GM18505 (cell line): ENCODE measurements around the gene LEP.

Source experiments
- ATAC-seq: cut with Tn5 transposase; IDR thresholded peaks from one replicate; pipeline ENCODE4 v1.9.1; 2021; ENCODE audit not compliant: unreplicated experiment
- POLR2A ChIP-seq: IDR thresholded peaks from 4 replicates; pipeline ENCODE4 v1.6.1; 2011; ENCODE audit warnings: borderline replicate concordance; ENCODE audit not compliant: insufficient read depth, insufficient read length; ENCODE audit errors: extremely low read depth

Gene LEP

GRCh38 chr7:128243273-128243672 is 2.2 kb downstream of the LEP start:
- no peak for TF ChIP-seq POLR2A
- no peak for ATAC-seq

GRCh38 chr7:128244861-128245260 is 3.8 kb downstream of the LEP start:
- ATAC-seq = no peak
- TF ChIP-seq POLR2A = no peak

- TF ChIP-seq POLR2A = no peak
- ATAC-seq = no peak
Observed at GRCh38 chr7:128247108-128247507, 6.0 kb downstream of the LEP start.

GRCh38 chr7:128247640-128248194 is 6.6 kb downstream of the LEP start:
- no peak for TF ChIP-seq POLR2A
- ATAC-seq = no peak

GRCh38 chr7:128251337-128251736 is 10.3 kb downstream of the LEP start:
- no peak for ATAC-seq
- no peak for TF ChIP-seq POLR2A

GRCh38 chr7:128253701-128254100 is 12.6 kb downstream of the LEP start:
- TF ChIP-seq POLR2A = no peak
- ATAC-seq = no peak

- no peak for ATAC-seq
- TF ChIP-seq POLR2A = no peak
Observed at GRCh38 chr7:128254470-128254869, 13.4 kb downstream of the LEP start.

- no peak for ATAC-seq
Observed at GRCh38 chr7:128255271-128255670, 14.2 kb downstream of the LEP start.

GRCh38 chr7:128257458-128257857 is 16.4 kb downstream of the LEP start:
- no peak for TF ChIP-seq POLR2A
- ATAC-seq = no peak

More at GRCh38 chr7:128255271-128255670, 14.2 kb downstream of the LEP start:
- no peak for TF ChIP-seq POLR2A

GRCh38 chr7:128259131-128260061 is 18.3 kb downstream of the LEP start:
- ATAC-seq = no peak
- TF ChIP-seq POLR2A = no peak

GRCh38 chr7:128260069-128260795 is 19.2 kb downstream of the LEP start:
- TF ChIP-seq POLR2A = no peak
- ATAC-seq = no peak

- no peak for ATAC-seq
- TF ChIP-seq POLR2A = no peak
Observed at GRCh38 chr7:128262273-128263028, 21.4 kb downstream of the LEP start.

- TF ChIP-seq POLR2A = no peak
- no peak for ATAC-seq
Observed at GRCh38 chr7:128263420-128263819, 22.3 kb downstream of the LEP start.
